Measurements from ENCODE around the gene CST3.

- TF ChIP-seq CTCF (conservative IDR thresholded peaks at IDR 0.05) (no peak), EZH2 (IDR thresholded peaks at IDR 0.05; ENCODE audit: low read depth) (no peak)
Observed at GRCh38 chr20:23646106-23646873, 8.5 kb upstream of the CST3 start.
